Measurements from ENCODE around the gene CASQ1.

CASQ1 gene

GRCh38 chr1:160206421-160207117 lies 16.2 kb downstream of the CASQ1 start:
- 69% methylated on average over 6 of the region's 9 CpGs for WGBS (ENCODE audit: insufficient coverage)
- Histone ChIP-seq H3K9me3 (ENCODE audit: control extremely low read depth in 1 of 5, control insufficient read depth in 4 of 5, insufficient read depth in 2 of 5, low read depth in 1 of 5, low read length in 4 of 5) (no peaks in the 10 kb centered on the region), H3K4me3 (ENCODE audit: control insufficient read depth in 1 of 7, extremely low read depth in 1 of 7, insufficient read depth in 4 of 7, low read depth in 2 of 7, low read length in 6 of 7) (peak overlapping the region in 4 of 7 experiments; percentile 85 to 93 (median 91)), H3K36me3 (ENCODE audit: control insufficient read depth in 4 of 4, insufficient read depth in 4 of 4, low read length in 3 of 4) (peaks cover 4 to 45% (median 18%) of the 10 kb centered on the region in 4 experiments), H3K27me3 (replicated peaks in 2 of 5; ENCODE audit: control insufficient read depth in 4 of 5, insufficient read depth in 5 of 5, low read length in 4 of 5) (no peaks in the 10 kb centered on the region), H3K27ac (ENCODE audit: insufficient read depth in 1 of 2, low read depth in 1 of 2, low read length in 2 of 2, poor library complexity in 1 of 2, severe bottlenecking in 2 of 2) (no peak overlapping the region), H3K4me1 (ENCODE audit: control extremely low read depth in 1 of 4, control insufficient read depth in 4 of 4, insufficient read depth in 4 of 4, low read length in 3 of 4) (peaks cover 7 to 27% (median 24%) of the 10 kb centered on the region in 4 experiments)
- DNase-seq: peak in 2 of 3 donors; percentile 42
- ChIA-PET CTCF (interaction anchor here (1.1 to 13.9 kb wide), 5 partner anchors 9 to 99 kb away, joined by 3 to 95 read pairs (median 7); partner anchors contain the start of gene CASQ1), POLR2A (no interaction called here)

GRCh38 chr1:160207118-160207650 lies 16.8 kb downstream of the CASQ1 start:
- H3K27me3 ChIP-seq (replicated peaks in 2 of 5; ENCODE audit: control insufficient read depth in 4 of 5, insufficient read depth in 5 of 5, low read length in 4 of 5): no peaks in the 10 kb centered on the region
- peaks cover 7 to 27% (median 24%) of the 10 kb centered on the region in 4 experiments for H3K4me1 ChIP-seq (ENCODE audit: control extremely low read depth in 1 of 4, control insufficient read depth in 4 of 4, insufficient read depth in 4 of 4, low read length in 3 of 4)
- WGBS (ENCODE audit: insufficient coverage): 100% methylated on average over 4 of the region's 4 CpGs
- H3K36me3 ChIP-seq (ENCODE audit: control insufficient read depth in 4 of 4, insufficient read depth in 4 of 4, low read length in 3 of 4): peaks cover 5 to 49% (median 22%) of the 10 kb centered on the region in 4 experiments
- H3K9me3 ChIP-seq (ENCODE audit: control extremely low read depth in 1 of 5, control insufficient read depth in 4 of 5, insufficient read depth in 2 of 5, low read depth in 1 of 5, low read length in 4 of 5): no peaks in the 10 kb centered on the region
- ChIA-PET POLR2A (no interaction called here), CTCF (interaction anchor here (1.1 to 13.9 kb wide), 5 partner anchors 9 to 99 kb away, joined by 3 to 95 read pairs (median 7); partner anchors contain the start of gene CASQ1)
- no peak for DNase-seq
- H3K4me3 ChIP-seq (ENCODE audit: control insufficient read depth in 1 of 7, extremely low read depth in 1 of 7, insufficient read depth in 4 of 7, low read depth in 2 of 7, low read length in 6 of 7): no peak overlapping the region
- H3K27ac ChIP-seq (ENCODE audit: insufficient read depth in 1 of 2, low read depth in 1 of 2, low read length in 2 of 2, poor library complexity in 1 of 2, severe bottlenecking in 2 of 2): no peak overlapping the region

GRCh38 chr1:160207771-160208556 lies 17.6 kb downstream of the CASQ1 start:
- ChIA-PET CTCF (interaction anchor here (0.8 to 13.9 kb wide), 9 partner anchors 8 to 108 kb away, joined by 3 to 95 read pairs (median 3); partner anchors contain the start of gene CASQ1), POLR2A (no interaction called here)
- Histone ChIP-seq H3K27ac (ENCODE audit: insufficient read depth in 1 of 2, low read depth in 1 of 2, low read length in 2 of 2, poor library complexity in 1 of 2, severe bottlenecking in 2 of 2) (no peak overlapping the region), H3K4me3 (ENCODE audit: control insufficient read depth in 1 of 7, extremely low read depth in 1 of 7, insufficient read depth in 4 of 7, low read depth in 2 of 7, low read length in 6 of 7) (no peak overlapping the region), H3K4me1 (ENCODE audit: control extremely low read depth in 1 of 4, control insufficient read depth in 4 of 4, insufficient read depth in 4 of 4, low read length in 3 of 4) (peaks cover 7 to 27% (median 24%) of the 10 kb centered on the region in 4 experiments), H3K36me3 (ENCODE audit: control insufficient read depth in 4 of 4, insufficient read depth in 4 of 4, low read length in 3 of 4) (peaks cover 10 to 57% (median 29%) of the 10 kb centered on the region in 4 experiments), H3K27me3 (replicated peaks in 2 of 5; ENCODE audit: control insufficient read depth in 4 of 5, insufficient read depth in 5 of 5, low read length in 4 of 5) (no peaks in the 10 kb centered on the region), H3K9me3 (ENCODE audit: control extremely low read depth in 1 of 5, control insufficient read depth in 4 of 5, insufficient read depth in 2 of 5, low read depth in 1 of 5, low read length in 4 of 5) (no peaks in the 10 kb centered on the region)
- no peak for DNase-seq
- 88% methylated on average over 7 of the region's 9 CpGs for WGBS (ENCODE audit: insufficient coverage)

- 86% methylated on average over 1 of the region's 6 CpGs for WGBS (ENCODE audit: insufficient coverage)
- ChIA-PET POLR2A (no interaction called here), CTCF (interaction anchor here (0.7 to 13.9 kb wide), 6 partner anchors 9 to 22 kb away, joined by 3 to 95 read pairs (median 6); partner anchors contain the start of gene CASQ1)
- no peak overlapping the region for H3K4me3 ChIP-seq (ENCODE audit: control insufficient read depth in 1 of 7, extremely low read depth in 1 of 7, insufficient read depth in 4 of 7, low read depth in 2 of 7, low read length in 6 of 7)
- H3K27ac ChIP-seq (ENCODE audit: insufficient read depth in 1 of 2, low read depth in 1 of 2, low read length in 2 of 2, poor library complexity in 1 of 2, severe bottlenecking in 2 of 2): no peak overlapping the region
- no peak for DNase-seq
- H3K4me1 ChIP-seq (ENCODE audit: control extremely low read depth in 1 of 4, control insufficient read depth in 4 of 4, insufficient read depth in 4 of 4, low read length in 3 of 4): peaks cover 7 to 25% (median 23%) of the 10 kb centered on the region in 4 experiments
- no peaks in the 10 kb centered on the region for H3K27me3 ChIP-seq (replicated peaks in 2 of 5; ENCODE audit: control insufficient read depth in 4 of 5, insufficient read depth in 5 of 5, low read length in 4 of 5)
- no peaks in the 10 kb centered on the region for H3K9me3 ChIP-seq (ENCODE audit: control extremely low read depth in 1 of 5, control insufficient read depth in 4 of 5, insufficient read depth in 2 of 5, low read depth in 1 of 5, low read length in 4 of 5)
- peaks cover 12 to 64% (median 36%) of the 10 kb centered on the region in 4 experiments for H3K36me3 ChIP-seq (ENCODE audit: control insufficient read depth in 4 of 4, insufficient read depth in 4 of 4, low read length in 3 of 4)
Observed at GRCh38 chr1:160208557-160209320, 18.4 kb downstream of the CASQ1 start.

GRCh38 chr1:160209321-160210046 lies 19.1 kb downstream of the CASQ1 start:
- H3K9me3 ChIP-seq (ENCODE audit: control extremely low read depth in 1 of 5, control insufficient read depth in 4 of 5, insufficient read depth in 2 of 5, low read depth in 1 of 5, low read length in 4 of 5): no peaks in the 10 kb centered on the region
- H3K36me3 ChIP-seq (ENCODE audit: control insufficient read depth in 4 of 4, insufficient read depth in 4 of 4, low read length in 3 of 4): peaks cover 13 to 71% (median 41%) of the 10 kb centered on the region in 4 experiments
- no peak overlapping the region for H3K4me3 ChIP-seq (ENCODE audit: control insufficient read depth in 1 of 7, extremely low read depth in 1 of 7, insufficient read depth in 4 of 7, low read depth in 2 of 7, low read length in 6 of 7)
- POLR2A ChIA-PET: no interaction called here
- peaks cover 5 to 18% (median 17%) of the 10 kb centered on the region in 4 experiments for H3K4me1 ChIP-seq (ENCODE audit: control extremely low read depth in 1 of 4, control insufficient read depth in 4 of 4, insufficient read depth in 4 of 4, low read length in 3 of 4)
- no peak for DNase-seq
- H3K27me3 ChIP-seq (replicated peaks in 2 of 5; ENCODE audit: control insufficient read depth in 4 of 5, insufficient read depth in 5 of 5, low read length in 4 of 5): no peaks in the 10 kb centered on the region
- no peak overlapping the region for H3K27ac ChIP-seq (ENCODE audit: insufficient read depth in 1 of 2, low read depth in 1 of 2, low read length in 2 of 2, poor library complexity in 1 of 2, severe bottlenecking in 2 of 2)
- 98% methylated on average over 5 of the region's 7 CpGs for WGBS (ENCODE audit: insufficient coverage)
- CTCF ChIA-PET: interaction anchor here (0.7 to 13.9 kb wide), 5 partner anchors 10 to 43 kb away, joined by 3 to 95 read pairs (median 10); partner anchors contain the start of gene CASQ1

- H3K4me1 ChIP-seq (ENCODE audit: control extremely low read depth in 1 of 4, control insufficient read depth in 4 of 4, insufficient read depth in 4 of 4, low read length in 3 of 4): peaks cover 5 to 12% (median 11%) of the 10 kb centered on the region in 4 experiments
- no peak for DNase-seq
- CTCF ChIA-PET: interaction anchor here (0.8 to 13.9 kb wide), 7 partner anchors 8 to 84 kb away, joined by 3 to 95 read pairs (median 5); partner anchors contain the start of gene CASQ1
- peak overlapping the region in 1 of 2 experiments; percentile 2 for H3K27ac ChIP-seq (ENCODE audit: insufficient read depth in 1 of 2, low read depth in 1 of 2, low read length in 2 of 2, poor library complexity in 1 of 2, severe bottlenecking in 2 of 2)
- H3K9me3 ChIP-seq (ENCODE audit: control extremely low read depth in 1 of 5, control insufficient read depth in 4 of 5, insufficient read depth in 2 of 5, low read depth in 1 of 5, low read length in 4 of 5): no peaks in the 10 kb centered on the region
- peaks cover 13 to 82% (median 50%) of the 10 kb centered on the region in 4 experiments for H3K36me3 ChIP-seq (ENCODE audit: control insufficient read depth in 4 of 4, insufficient read depth in 4 of 4, low read length in 3 of 4)
- POLR2A ChIA-PET: no interaction called here
- no peaks in the 10 kb centered on the region for H3K27me3 ChIP-seq (replicated peaks in 2 of 5; ENCODE audit: control insufficient read depth in 4 of 5, insufficient read depth in 5 of 5, low read length in 4 of 5)
- no peak overlapping the region for H3K4me3 ChIP-seq (ENCODE audit: control insufficient read depth in 1 of 7, extremely low read depth in 1 of 7, insufficient read depth in 4 of 7, low read depth in 2 of 7, low read length in 6 of 7)
- WGBS (ENCODE audit: insufficient coverage): 100% methylated on average over 1 of the region's 5 CpGs
Observed at GRCh38 chr1:160210561-160210960, 20.2 kb downstream of the CASQ1 start.
